H9 (cell line): ENCODE results near the gene DPYD. TPM values are rescaled to one million over a fixed set of nuclear protein-coding genes. Genes with fewer than 3 reads are reported as not detected.

Source experiments
- DNase-seq: peaks from one replicate; pipeline ENCODE4 v3.0.0-alpha.2; 2017
- H2AFZ ChIP-seq: one replicate; pipeline ENCODE4 v1.6.1; 2013; ENCODE audit warnings: mild to moderate bottlenecking, low read length, control low read depth, moderate library complexity
- H2AK5ac ChIP-seq: 2 replicates; pipeline ENCODE4 v1.6.1; 2013; ENCODE audit warnings: low read length, control low read depth, mixed read lengths; ENCODE audit not compliant: insufficient read length
- H2BK120ac ChIP-seq: one replicate; pipeline ENCODE4 v1.6.1; 2013; ENCODE audit warnings: low read depth, mild to moderate bottlenecking, low read length, control low read depth, inconsistent platforms; ENCODE audit not compliant: poor library complexity, severe bottlenecking
- H2BK12ac ChIP-seq: 2 replicates; pipeline ENCODE4 v1.6.1; 2013; ENCODE audit warnings: low read length, control low read depth, mixed read lengths, low read depth; ENCODE audit not compliant: insufficient read length
- H2BK15ac ChIP-seq: 2 replicates; pipeline ENCODE4 v1.6.1; 2013; ENCODE audit warnings: low read depth, low read length, control low read depth
- H2BK20ac ChIP-seq: one replicate; pipeline ENCODE4 v1.6.1; 2013; ENCODE audit warnings: low read depth, mild to moderate bottlenecking, low read length, control low read depth, inconsistent platforms; ENCODE audit not compliant: poor library complexity, severe bottlenecking
- H2BK5ac ChIP-seq: 2 replicates; pipeline ENCODE4 v1.6.1; 2013; ENCODE audit warnings: low read length, control low read depth, mixed read lengths; ENCODE audit not compliant: insufficient read length
- H3K14ac ChIP-seq: 2 replicates; pipeline ENCODE4 v1.6.1; 2013; ENCODE audit warnings: low read length, control low read depth; ENCODE audit not compliant: insufficient read depth
- H3K18ac ChIP-seq: 2 replicates; pipeline ENCODE4 v1.6.1; 2013; ENCODE audit warnings: low read depth, mild to moderate bottlenecking, mixed read lengths, low read length, control low read depth; ENCODE audit not compliant: insufficient read length
- H3K23ac ChIP-seq: 2 replicates; pipeline ENCODE4 v1.6.1; 2013; ENCODE audit warnings: low read length, control low read depth, mixed read lengths, low read depth; ENCODE audit not compliant: insufficient read length
- H3K23me2 ChIP-seq: 2 replicates; pipeline ENCODE4 v1.6.1; 2013; ENCODE audit warnings: low read depth, mild to moderate bottlenecking, mixed read lengths, low read length, control low read depth; ENCODE audit not compliant: insufficient read length, poor library complexity, severe bottlenecking
- H3K27ac ChIP-seq: 2 replicates; pipeline ENCODE4 v1.5.1; 2013; ENCODE audit warnings: low read length, control low read depth, mixed read lengths, low read depth; ENCODE audit not compliant: insufficient read length
- H3K27me3 ChIP-seq: 2 replicates; pipeline ENCODE4 v1.6.1; 2013; ENCODE audit warnings: low read length, control low read depth, inconsistent platforms; ENCODE audit not compliant: insufficient read depth
- H3K4ac ChIP-seq: 2 replicates; pipeline ENCODE4 v1.6.1; 2013; ENCODE audit warnings: low read depth, mild to moderate bottlenecking, control low read depth, inconsistent platforms, low read length, moderate library complexity
- H3K4me1 ChIP-seq: 2 replicates; pipeline ENCODE4 v1.6.1; 2013; ENCODE audit warnings: low read length, control low read depth, inconsistent platforms; ENCODE audit not compliant: insufficient read depth
- H3K4me2 ChIP-seq: 2 replicates; pipeline ENCODE4 v1.6.1; 2013; ENCODE audit warnings: low read length, control low read depth, mixed read lengths; ENCODE audit not compliant: insufficient read length, insufficient read depth
- H3K56ac ChIP-seq: 2 replicates; pipeline ENCODE4 v1.6.1; 2013; ENCODE audit warnings: low read depth, mild to moderate bottlenecking, mixed read lengths, low read length, control low read depth; ENCODE audit not compliant: insufficient read length
- H3K79me1 ChIP-seq: 2 replicates; pipeline ENCODE4 v1.6.1; 2013; ENCODE audit warnings: low read depth, mild to moderate bottlenecking, moderate library complexity, low read length, control low read depth, inconsistent platforms; ENCODE audit not compliant: insufficient read depth, poor library complexity, severe bottlenecking
- H3K79me2 ChIP-seq: 2 replicates; pipeline ENCODE4 v1.6.1; 2013; ENCODE audit warnings: low read length, control low read depth, inconsistent platforms; ENCODE audit not compliant: insufficient read depth
- H3K9ac ChIP-seq: 2 replicates; pipeline ENCODE4 v1.6.1; 2013; ENCODE audit warnings: low read length, control low read depth, mixed read lengths; ENCODE audit not compliant: insufficient read length; ENCODE audit errors: extremely low read depth
- H3K9me3 ChIP-seq: one replicate; pipeline ENCODE4 v1.6.1; 2013; ENCODE audit warnings: low read depth, low read length, inconsistent platforms; ENCODE audit not compliant: control insufficient read depth
- H3T11ph ChIP-seq: one replicate; pipeline ENCODE4 v1.6.1; 2013; ENCODE audit warnings: mild to moderate bottlenecking, low read length, control low read depth, inconsistent platforms
- H4K20me1 ChIP-seq: one replicate; pipeline ENCODE4 v1.6.1; 2013; ENCODE audit not compliant: control insufficient read depth, insufficient read length, insufficient read depth
- H4K5ac ChIP-seq: 2 replicates; pipeline ENCODE4 v1.6.1; 2013; ENCODE audit warnings: low read depth, mild to moderate bottlenecking, mixed read lengths, low read length, control low read depth; ENCODE audit not compliant: insufficient read length
- H4K8ac ChIP-seq: replicated peaks from 2 replicates; pipeline ENCODE4 v1.6.1; 2013; ENCODE audit warnings: low read length, control low read depth, mixed read lengths, low read depth; ENCODE audit not compliant: insufficient read length
- H4K91ac ChIP-seq: 2 replicates; pipeline ENCODE4 v1.6.1; 2013; ENCODE audit warnings: low read depth, mild to moderate bottlenecking, moderate library complexity, mixed read lengths, low read length, control low read depth; ENCODE audit not compliant: insufficient read length
- H3K27ac Mint-ChIP-seq, 3 experiments: 2 replicates in 2 of 3; 3 replicates in 1 of 3; pipeline ENCODE4 v1.8.0; 2020 to 2021; ENCODE audit warnings: mixed read lengths in 3 of 3, mild to moderate bottlenecking in 1 of 3, moderate library complexity in 1 of 3
- H3K27me3 Mint-ChIP-seq: 2 replicates; pipeline ENCODE4 v1.8.0; 2021; ENCODE audit warnings: low read depth, mild to moderate bottlenecking, moderate library complexity, mixed read lengths
- H3K36me3 Mint-ChIP-seq, 3 experiments: 2 replicates in 2 of 3; 3 replicates in 1 of 3; pipeline ENCODE4 v1.8.0; 2020 to 2021; ENCODE audit warnings: low read depth in 3 of 3, mixed read lengths in 3 of 3; ENCODE audit not compliant: insufficient read depth in 1 of 3
- H3K4me1 Mint-ChIP-seq, 2 experiments: 2 replicates each; pipeline ENCODE4 v1.8.0; 2020; ENCODE audit warnings: mixed read lengths in 2 of 2
- H3K4me3 Mint-ChIP-seq, 2 experiments: 2 replicates in 1 of 2; 3 replicates in 1 of 2; pipeline ENCODE4 v1.8.0; 2020 to 2021; ENCODE audit warnings: mild to moderate bottlenecking in 2 of 2, mixed read lengths in 2 of 2, moderate library complexity in 1 of 2
- H3K9me3 Mint-ChIP-seq, 2 experiments: 2 replicates in 1 of 2; 3 replicates in 1 of 2; pipeline ENCODE4 v1.8.0; 2020; ENCODE audit warnings: mild to moderate bottlenecking in 2 of 2, mixed read lengths in 2 of 2, moderate library complexity in 1 of 2
- WGBS: extraction: QIAGEN DNeasy Blood & Tissue Kit; methylation state at CpG from one replicate; pipeline ENCODE4 v1.1.7; 2013; ENCODE audit warnings: missing lambda C conversion rate, low lambda C conversion rate, mixed read lengths; ENCODE audit not compliant: insufficient read length; ENCODE audit errors: extremely low coverage; 5-methylcytosine and 5-hydroxymethylcytosine counted together
- total RNA-seq: library from RNA; stranded (reverse); gene quantifications from 2 replicates; pipeline ENCODE4 v1.2.1, GENCODE V29; 2021
- TF ChIP-seq, protein P1 (sequence below): fragments of 200-600 bp; sonication (generic); conservative IDR thresholded peaks from 3 replicates; pipeline ENCODE4 v1.8.0; 2021; ENCODE audit warnings: antibody characterized with exemption, mild to moderate bottlenecking

Gene DPYD
- total RNA-seq, 1 experiment from 2014 or later: 0.37 TPM

GRCh38 chr1:97802011-97802410 lies 118.8 kb downstream of the DPYD start:
- no peak overlapping the region for H2BK15ac ChIP-seq
- H3K18ac ChIP-seq: no peak overlapping the region
- no peak overlapping the region for H2AFZ ChIP-seq
- H3K4ac ChIP-seq: no peak overlapping the region
- H2BK12ac ChIP-seq: no peak overlapping the region
- Mint-ChIP-seq H3K27me3 (peaks cover 8% of the 10 kb centered on the region), H3K4me1 (no peaks in the 10 kb centered on the region; a peak in 2 of 4 replicates), H3K9me3 (no peaks in the 10 kb centered on the region), H3K4me3 (no peak overlapping the region), H3K36me3 (no peaks in the 10 kb centered on the region), H3K27ac (no peak overlapping the region)
- H3K9me3 ChIP-seq: no peaks in the 10 kb centered on the region
- no peak overlapping the region for H3K14ac ChIP-seq
- no peaks in the 10 kb centered on the region for H4K20me1 ChIP-seq
- no peak overlapping the region for H3K9ac ChIP-seq
- no peaks in the 10 kb centered on the region for H3K27me3 ChIP-seq
- no peak overlapping the region for H4K5ac ChIP-seq
- H2BK5ac ChIP-seq: no peak overlapping the region
- H3K27ac ChIP-seq: no peak overlapping the region
- H3K56ac ChIP-seq: no peak overlapping the region
- H3T11ph ChIP-seq: no peak overlapping the region
- H4K8ac ChIP-seq: no peak overlapping the region
- no peak overlapping the region for H2BK120ac ChIP-seq
- H3K4me2 ChIP-seq: no peak overlapping the region
- no peaks in the 10 kb centered on the region for H3K23me2 ChIP-seq
- no peak for DNase-seq
- no peak overlapping the region for H4K91ac ChIP-seq
- TF ChIP-seq, protein P1, sequence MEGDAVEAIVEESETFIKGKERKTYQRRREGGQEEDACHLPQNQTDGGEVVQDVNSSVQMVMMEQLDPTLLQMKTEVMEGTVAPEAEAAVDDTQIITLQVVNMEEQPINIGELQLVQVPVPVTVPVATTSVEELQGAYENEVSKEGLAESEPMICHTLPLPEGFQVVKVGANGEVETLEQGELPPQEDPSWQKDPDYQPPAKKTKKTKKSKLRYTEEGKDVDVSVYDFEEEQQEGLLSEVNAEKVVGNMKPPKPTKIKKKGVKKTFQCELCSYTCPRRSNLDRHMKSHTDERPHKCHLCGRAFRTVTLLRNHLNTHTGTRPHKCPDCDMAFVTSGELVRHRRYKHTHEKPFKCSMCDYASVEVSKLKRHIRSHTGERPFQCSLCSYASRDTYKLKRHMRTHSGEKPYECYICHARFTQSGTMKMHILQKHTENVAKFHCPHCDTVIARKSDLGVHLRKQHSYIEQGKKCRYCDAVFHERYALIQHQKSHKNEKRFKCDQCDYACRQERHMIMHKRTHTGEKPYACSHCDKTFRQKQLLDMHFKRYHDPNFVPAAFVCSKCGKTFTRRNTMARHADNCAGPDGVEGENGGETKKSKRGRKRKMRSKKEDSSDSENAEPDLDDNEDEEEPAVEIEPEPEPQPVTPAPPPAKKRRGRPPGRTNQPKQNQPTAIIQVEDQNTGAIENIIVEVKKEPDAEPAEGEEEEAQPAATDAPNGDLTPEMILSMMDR: no peak
- no peak overlapping the region for H2BK20ac ChIP-seq
- no peak overlapping the region for H2AK5ac ChIP-seq
- H3K4me1 ChIP-seq: no peaks in the 10 kb centered on the region
- no peak overlapping the region for H3K23ac ChIP-seq
- H3K79me1 ChIP-seq: no peaks in the 10 kb centered on the region
- no peaks in the 10 kb centered on the region for H3K79me2 ChIP-seq
- WGBS: no CpG with 5 or more reads among the region's 2 CpGs
